ENCODE data around the gene PLA2G6.

Gene PLA2G6

GRCh38 chr22:38074181-38075104, 107.2 kb downstream of the PLA2G6 start:
- in situ Hi-C loops (cut with MboI; ENCODE audit: low sequenced_read_pairs) = no loop called here

- in situ Hi-C loops (cut with MboI; ENCODE audit: low sequenced_read_pairs) = no loop called here
Measured at GRCh38 chr22:38073150-38074130, 108.2 kb downstream of the PLA2G6 start.

- in situ Hi-C loops (cut with MboI; ENCODE audit: low sequenced_read_pairs) = no loop called here
Measured at GRCh38 chr22:38072322-38073149, 109.1 kb downstream of the PLA2G6 start.

GRCh38 chr22:38071421-38072321, 110.0 kb downstream of the PLA2G6 start:
- in situ Hi-C loops (cut with MboI; ENCODE audit: low sequenced_read_pairs) = no loop called here

GRCh38 chr22:38070250-38070921, 111.2 kb downstream of the PLA2G6 start:
- in situ Hi-C loops (cut with MboI; ENCODE audit: low sequenced_read_pairs) = no loop called here

GRCh38 chr22:38069372-38070249, 112.0 kb downstream of the PLA2G6 start:
- in situ Hi-C loops (cut with MboI; ENCODE audit: low sequenced_read_pairs) = no loop called here

- in situ Hi-C loops (cut with MboI; ENCODE audit: low sequenced_read_pairs) = no loop called here
Measured at GRCh38 chr22:38068641-38069371, 112.8 kb downstream of the PLA2G6 start.

- in situ Hi-C loops (cut with MboI; ENCODE audit: low sequenced_read_pairs) = no loop called here
Measured at GRCh38 chr22:38067761-38068360, 113.8 kb downstream of the PLA2G6 start.

- in situ Hi-C loops (cut with MboI; ENCODE audit: low sequenced_read_pairs) = no loop called here
Measured at GRCh38 chr22:38067028-38067415, 114.6 kb downstream of the PLA2G6 start.

- in situ Hi-C loops (cut with MboI; ENCODE audit: low sequenced_read_pairs) = no loop called here
Measured at GRCh38 chr22:38066381-38067027, 115.1 kb downstream of the PLA2G6 start.

GRCh38 chr22:38065539-38065938, 116.1 kb downstream of the PLA2G6 start:
- in situ Hi-C loops (cut with MboI; ENCODE audit: low sequenced_read_pairs) = no loop called here

GRCh38 chr22:38062791-38063190, 118.8 kb downstream of the PLA2G6 start:
- in situ Hi-C loops (cut with MboI; ENCODE audit: low sequenced_read_pairs) = no loop called here

Measured in HL-60/S4 treated with retinoic acid at 250 ng/mL for 4 days and 3 days (cell line).